OCI-LY3 (cell line): ENCODE results near the gene SUCLG2.

Source experiments
- H2AFZ ChIP-seq: fragments of 200-600, 300-600 bp; shearing (Covaris generic); 2 replicates; pipeline ENCODE4 v1.6.0; 2014; ENCODE audit warnings: antibody characterized with exemption, low read depth, low read length
- H3K27ac ChIP-seq: fragments of 200-600, 300-600 bp; sonication (generic); 2 replicates; pipeline ENCODE4 v1.5.1; 2014; ENCODE audit warnings: mild to moderate bottlenecking, low read length, moderate library complexity, mixed read lengths
- H3K27me3 ChIP-seq: fragments of 200-600, 300-600 bp; sonication (generic); 2 replicates; pipeline ENCODE4 v1.6.1; 2014; ENCODE audit warnings: low read depth, low read length, mixed read lengths
- H3K36me3 ChIP-seq: fragments of 200-600, 300-600 bp; sonication (generic); replicated peaks from 2 replicates; pipeline ENCODE3; 2014; ENCODE audit warnings: low read depth, low read length, mixed read lengths
- H3K4me1 ChIP-seq: fragments of 300-600, 200-600 bp; sonication (generic); 2 replicates; pipeline ENCODE4 v1.6.1; 2014; ENCODE audit warnings: low read length, mixed read lengths
- H3K4me2 ChIP-seq: fragments of 200-600, 300-600 bp; sonication (generic); 2 replicates; pipeline ENCODE4 v1.6.1; 2014; ENCODE audit warnings: low read length, mixed read lengths
- H3K4me3 ChIP-seq: fragments of 300-600, 200-600 bp; sonication (generic); 2 replicates; pipeline ENCODE4 v1.5.1; 2014; ENCODE audit warnings: antibody characterized with exemption, mild to moderate bottlenecking, low read length, moderate library complexity
- H3K79me2 ChIP-seq: fragments of 300-600, 200-600 bp; shearing (Covaris generic); 2 replicates; pipeline ENCODE4 v1.6.1; 2014; ENCODE audit warnings: mild to moderate bottlenecking, low read length, mixed read lengths
- H3K9ac ChIP-seq: fragments of 300-600, 200-600 bp; shearing (Covaris generic); 2 replicates; pipeline ENCODE4 v1.6.0; 2014; ENCODE audit warnings: mild to moderate bottlenecking, low read length, moderate library complexity
- H3K9me3 ChIP-seq: fragments of 200-600, 300-600 bp; shearing (Covaris generic); 2 replicates; pipeline ENCODE4 v1.6.1; 2014; ENCODE audit warnings: low read length, mixed read lengths; ENCODE audit not compliant: insufficient read depth
- H4K20me1 ChIP-seq: fragments of 200-600, 300-600 bp; sonication (generic); 2 replicates; pipeline ENCODE4 v1.6.1; 2016; ENCODE audit warnings: low read length, mixed read lengths; ENCODE audit not compliant: insufficient read depth
- EZH2phosphoT487 ChIP-seq: fragments of 200-600 bp; shearing (Covaris generic); IDR thresholded peaks from 2 replicates; pipeline ENCODE4 v1.6.1; 2018; ENCODE audit warnings: antibody characterized with exemption, mixed run types, low read depth
- TF ChIP-seq, protein P1 (sequence below): fragments of 200-600, 300-600 bp; sonication (generic); IDR thresholded peaks from 2 replicates; pipeline ENCODE4 v1.5.1; 2014; ENCODE audit warnings: antibody characterized with exemption, low read length, low read depth

SUCLG2 gene

DNA sequence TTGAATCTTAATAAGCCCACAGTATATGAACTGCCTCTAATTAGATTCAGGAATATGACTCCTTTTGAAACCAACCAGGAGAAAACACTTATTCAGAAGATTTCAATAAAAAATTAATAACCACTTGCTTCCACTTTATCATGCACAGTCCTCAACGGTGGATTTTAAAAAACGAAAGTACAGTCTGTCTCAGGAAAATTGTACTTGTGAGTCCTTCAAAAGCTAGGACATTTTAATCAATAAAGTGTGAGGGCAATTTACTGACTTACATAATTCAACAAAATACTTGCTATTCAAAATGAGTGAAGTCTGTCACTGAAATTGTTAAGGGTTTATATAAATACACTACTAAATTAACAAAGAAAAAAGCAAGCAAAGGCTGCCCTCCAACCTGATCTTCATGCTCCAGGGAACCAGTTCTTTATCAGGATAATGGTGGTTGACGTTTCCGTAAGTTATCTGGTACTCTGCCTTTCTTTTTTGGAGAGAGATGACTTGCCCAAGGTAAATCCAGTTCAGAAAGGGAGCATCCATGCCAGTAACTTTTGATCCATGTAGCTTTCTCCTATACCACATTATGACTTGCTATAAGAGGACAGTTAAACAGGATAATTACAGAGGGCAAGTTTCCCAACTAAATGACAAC, 17.0 kb downstream of the SUCLG2 start:
- no peak overlapping the region for H3K9ac ChIP-seq
- TF ChIP-seq, protein P1, sequence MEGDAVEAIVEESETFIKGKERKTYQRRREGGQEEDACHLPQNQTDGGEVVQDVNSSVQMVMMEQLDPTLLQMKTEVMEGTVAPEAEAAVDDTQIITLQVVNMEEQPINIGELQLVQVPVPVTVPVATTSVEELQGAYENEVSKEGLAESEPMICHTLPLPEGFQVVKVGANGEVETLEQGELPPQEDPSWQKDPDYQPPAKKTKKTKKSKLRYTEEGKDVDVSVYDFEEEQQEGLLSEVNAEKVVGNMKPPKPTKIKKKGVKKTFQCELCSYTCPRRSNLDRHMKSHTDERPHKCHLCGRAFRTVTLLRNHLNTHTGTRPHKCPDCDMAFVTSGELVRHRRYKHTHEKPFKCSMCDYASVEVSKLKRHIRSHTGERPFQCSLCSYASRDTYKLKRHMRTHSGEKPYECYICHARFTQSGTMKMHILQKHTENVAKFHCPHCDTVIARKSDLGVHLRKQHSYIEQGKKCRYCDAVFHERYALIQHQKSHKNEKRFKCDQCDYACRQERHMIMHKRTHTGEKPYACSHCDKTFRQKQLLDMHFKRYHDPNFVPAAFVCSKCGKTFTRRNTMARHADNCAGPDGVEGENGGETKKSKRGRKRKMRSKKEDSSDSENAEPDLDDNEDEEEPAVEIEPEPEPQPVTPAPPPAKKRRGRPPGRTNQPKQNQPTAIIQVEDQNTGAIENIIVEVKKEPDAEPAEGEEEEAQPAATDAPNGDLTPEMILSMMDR = no peak
- no peak for TF ChIP-seq EZH2phosphoT487
- H3K79me2 ChIP-seq = peaks cover 88% of the 10 kb centered on the region
- no peak overlapping the region for H3K4me3 ChIP-seq
- H2AFZ ChIP-seq = no peak overlapping the region
- no peaks in the 10 kb centered on the region for H3K4me1 ChIP-seq
- peaks cover 88% of the 10 kb centered on the region for H4K20me1 ChIP-seq
- H3K27me3 ChIP-seq = no peaks in the 10 kb centered on the region
- H3K27ac ChIP-seq = no peak overlapping the region
- H3K9me3 ChIP-seq = no peaks in the 10 kb centered on the region
- peaks cover 24% of the 10 kb centered on the region for H3K36me3 ChIP-seq
- H3K4me2 ChIP-seq = no peak overlapping the region

DNA sequence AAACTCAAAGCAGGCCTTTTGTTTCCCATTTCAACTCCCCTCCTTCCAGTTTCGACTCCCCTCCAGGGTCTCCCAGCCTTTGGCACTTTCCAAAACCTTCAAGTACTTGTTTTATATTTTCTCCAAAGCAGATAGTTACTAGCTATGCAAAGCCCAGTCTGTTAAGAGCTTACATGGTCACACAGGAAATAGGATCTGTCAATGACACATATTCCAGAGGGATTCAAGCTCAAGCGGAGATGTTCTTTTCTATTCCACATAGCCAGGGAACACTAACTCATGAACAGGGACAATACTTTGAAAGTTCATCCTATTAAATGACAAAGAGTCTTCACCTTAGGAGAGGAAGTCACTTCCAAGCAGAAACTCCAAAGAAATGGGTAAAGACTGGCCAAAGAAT, 18.6 kb downstream of the SUCLG2 start:
- no peak overlapping the region for H3K4me3 ChIP-seq
- H4K20me1 ChIP-seq = peaks cover 88% of the 10 kb centered on the region
- no peaks in the 10 kb centered on the region for H3K4me1 ChIP-seq
- H3K9ac ChIP-seq = no peak overlapping the region
- no peak overlapping the region for H3K4me2 ChIP-seq
- H2AFZ ChIP-seq = no peak overlapping the region
- no peak overlapping the region for H3K27ac ChIP-seq
- no peak for TF ChIP-seq EZH2phosphoT487
- TF ChIP-seq, protein P1 = no peak
- H3K79me2 ChIP-seq = peaks cover 87% of the 10 kb centered on the region
- no peaks in the 10 kb centered on the region for H3K9me3 ChIP-seq
- peaks cover 25% of the 10 kb centered on the region for H3K36me3 ChIP-seq
- no peaks in the 10 kb centered on the region for H3K27me3 ChIP-seq

DNA sequence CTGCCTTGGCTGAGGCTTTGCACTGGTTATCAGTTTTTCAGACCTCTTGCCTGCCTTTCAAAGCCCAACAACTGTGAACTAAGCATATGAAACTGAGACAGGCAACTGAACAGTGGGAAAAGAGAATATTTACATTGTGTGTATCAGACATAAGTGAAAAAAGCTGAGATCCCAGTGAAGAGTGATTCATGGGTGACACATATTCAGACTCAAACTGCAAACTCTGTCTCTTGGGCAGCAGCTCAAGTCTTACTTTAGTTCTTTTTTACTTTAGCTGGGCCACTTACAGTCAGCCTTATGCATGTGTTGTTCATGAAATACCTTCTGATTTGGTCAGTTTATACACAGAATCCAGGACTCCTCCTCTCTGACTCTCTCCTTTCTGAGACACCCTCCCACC, 19.2 kb downstream of the SUCLG2 start:
- TF ChIP-seq, protein P1 = no peak
- TF ChIP-seq EZH2phosphoT487 = no peak
- Histone ChIP-seq H3K4me2 (no peak overlapping the region), H2AFZ (no peak overlapping the region), H3K9me3 (no peaks in the 10 kb centered on the region), H3K36me3 (peaks cover 26% of the 10 kb centered on the region), H3K9ac (no peak overlapping the region), H3K4me3 (no peak overlapping the region), H3K4me1 (no peaks in the 10 kb centered on the region), H3K27me3 (no peaks in the 10 kb centered on the region), H3K27ac (no peak overlapping the region), H3K79me2 (peaks cover 87% of the 10 kb centered on the region), H4K20me1 (peaks cover 88% of the 10 kb centered on the region)

DNA sequence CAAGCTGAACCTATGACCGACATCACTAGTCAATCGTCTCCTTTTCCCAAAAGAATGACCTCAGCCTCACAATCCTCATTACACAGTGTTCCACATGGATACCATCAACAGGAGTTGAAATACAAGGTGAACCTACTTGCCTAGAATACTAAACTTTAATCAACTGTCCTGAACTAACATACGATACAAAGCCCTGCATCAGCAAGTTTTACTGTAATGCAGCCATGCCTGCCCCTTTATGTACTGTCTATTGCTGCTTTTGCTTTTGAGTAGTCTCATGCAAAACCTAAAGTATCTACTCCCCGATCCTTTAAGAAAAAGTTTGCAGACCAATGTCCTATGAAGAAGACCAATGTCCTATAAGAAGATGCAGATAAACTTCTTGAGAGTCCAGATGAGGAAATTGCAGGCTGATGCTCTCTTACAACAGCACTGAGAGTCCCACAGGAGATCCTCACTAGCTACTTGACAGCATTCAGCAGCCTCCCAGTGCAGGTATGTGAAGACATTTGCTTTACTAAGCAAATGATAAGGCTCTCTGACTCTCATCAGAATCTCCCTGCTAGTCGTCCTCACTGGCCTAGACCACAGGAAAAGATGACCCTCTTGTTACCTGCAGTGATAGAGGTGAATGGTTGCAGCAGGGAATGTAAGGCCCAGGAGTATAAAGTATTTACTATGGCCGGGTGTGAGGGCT, 23.6 kb downstream of the SUCLG2 start:
- peaks cover 86% of the 10 kb centered on the region for H3K79me2 ChIP-seq
- no peak overlapping the region for H3K4me3 ChIP-seq
- no peaks in the 10 kb centered on the region for H3K4me1 ChIP-seq
- H3K9me3 ChIP-seq = no peaks in the 10 kb centered on the region
- H2AFZ ChIP-seq = no peak overlapping the region
- H4K20me1 ChIP-seq = peaks cover 86% of the 10 kb centered on the region
- H3K9ac ChIP-seq = no peak overlapping the region
- H3K27ac ChIP-seq = no peak overlapping the region
- no peaks in the 10 kb centered on the region for H3K27me3 ChIP-seq
- no peak overlapping the region for H3K4me2 ChIP-seq
- peaks cover 24% of the 10 kb centered on the region for H3K36me3 ChIP-seq
- TF ChIP-seq, protein P1 = no peak
- TF ChIP-seq EZH2phosphoT487 = no peak
